Activated effector memory CD4-positive, alpha-beta T cell treated with Interleukin-2 at 50 U/mL for 16 hours (primary cell): ENCODE measurements around the gene COG7.
"Not testable (repeated sequence)": the region's sequence is repeated elsewhere in the genome, so short reads cannot be mapped to it uniquely, and the experiment has no call there.

Source experiments
- DNase-seq: peaks from one replicate; pipeline ENCODE4 v3.0.0-alpha.2; 2020

COG7 gene

DNA sequence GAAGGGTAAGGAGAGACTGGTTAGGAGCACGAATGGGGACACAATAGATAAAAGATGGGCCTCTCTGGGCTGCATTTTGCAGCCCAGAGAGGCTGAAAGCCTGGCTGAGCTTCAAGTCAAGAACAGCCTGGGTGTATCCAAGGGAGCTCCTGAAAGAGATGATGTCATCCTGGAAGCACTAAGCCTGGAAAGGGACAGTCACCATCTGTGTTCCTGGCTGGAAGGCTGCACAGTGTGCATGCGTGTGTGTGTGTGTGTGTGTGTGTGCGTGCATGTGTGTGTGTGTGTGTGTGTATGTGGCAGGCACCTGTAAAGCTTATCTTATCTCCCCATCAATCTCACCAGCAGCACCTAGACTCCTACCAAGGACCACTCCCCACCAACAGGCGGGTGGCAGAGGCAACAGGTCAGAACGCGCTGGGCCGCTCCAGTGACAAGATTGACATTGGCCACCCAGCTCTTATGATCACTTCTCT lies 44.1 kb downstream of the COG7 start:
- no peak for DNase-seq

DNA sequence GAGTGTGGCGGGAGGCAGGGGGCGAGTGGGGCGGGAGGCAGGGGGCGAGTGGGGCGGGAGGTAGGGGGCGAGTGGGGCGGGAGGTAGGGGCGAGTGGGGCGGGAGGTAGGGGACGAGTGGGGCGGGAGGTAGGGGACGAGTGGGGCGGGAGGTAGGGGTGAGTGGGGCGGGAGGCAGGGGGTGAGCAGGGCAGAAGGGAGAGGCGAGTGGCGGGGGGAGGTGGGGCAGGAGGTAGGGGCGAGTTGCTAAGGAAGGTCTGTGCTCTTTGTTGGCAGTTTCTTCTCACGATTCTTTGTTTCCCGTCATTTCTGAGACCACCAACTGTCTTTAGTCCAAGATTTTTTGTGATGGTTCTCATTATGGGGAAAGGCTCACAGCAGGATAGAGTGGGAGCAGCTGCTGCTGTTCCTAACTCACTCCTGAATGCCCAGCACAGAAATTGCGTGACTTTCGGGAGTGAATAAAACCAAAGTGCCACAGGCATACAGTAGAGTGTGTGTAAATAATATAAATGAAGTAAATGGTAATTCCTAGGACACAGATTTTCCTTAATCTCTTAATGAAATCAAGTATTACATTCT lies 44.7 kb downstream of the COG7 start:
- no peak for DNase-seq

DNA sequence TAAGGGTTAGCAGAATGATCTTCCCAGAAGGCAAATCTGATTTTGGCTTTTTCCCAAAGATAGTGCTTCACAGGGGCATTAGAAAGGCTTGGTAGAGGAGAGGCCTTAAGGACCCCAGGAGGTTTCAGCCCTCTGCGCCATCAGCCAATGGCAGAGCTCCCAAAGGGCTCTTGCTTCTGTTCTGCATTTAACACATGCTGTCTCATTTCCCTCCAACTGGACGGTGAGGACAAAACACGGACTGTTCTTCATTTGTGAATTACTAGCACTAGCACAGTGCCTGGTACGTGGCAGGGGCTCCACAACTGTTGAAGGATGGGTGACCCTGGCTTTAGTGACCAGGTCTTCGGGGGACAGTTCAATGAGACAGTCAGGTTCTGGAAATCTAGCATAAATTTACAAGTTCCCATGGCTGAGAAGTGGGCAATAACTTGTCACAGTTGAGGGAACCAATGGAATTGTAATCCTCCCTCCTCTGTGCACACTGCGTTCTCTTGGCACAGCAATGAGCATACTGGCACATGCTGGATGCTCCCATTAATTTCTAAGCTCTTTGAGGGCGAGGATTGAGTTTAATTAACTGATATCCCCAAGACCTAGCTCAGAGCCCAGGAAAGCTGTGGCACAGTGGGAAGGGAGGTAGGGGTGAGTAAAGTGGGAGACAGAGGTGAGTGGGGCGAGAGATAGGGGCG lies 45.4 kb downstream of the COG7 start:
- DNase-seq, result no peak

DNA sequence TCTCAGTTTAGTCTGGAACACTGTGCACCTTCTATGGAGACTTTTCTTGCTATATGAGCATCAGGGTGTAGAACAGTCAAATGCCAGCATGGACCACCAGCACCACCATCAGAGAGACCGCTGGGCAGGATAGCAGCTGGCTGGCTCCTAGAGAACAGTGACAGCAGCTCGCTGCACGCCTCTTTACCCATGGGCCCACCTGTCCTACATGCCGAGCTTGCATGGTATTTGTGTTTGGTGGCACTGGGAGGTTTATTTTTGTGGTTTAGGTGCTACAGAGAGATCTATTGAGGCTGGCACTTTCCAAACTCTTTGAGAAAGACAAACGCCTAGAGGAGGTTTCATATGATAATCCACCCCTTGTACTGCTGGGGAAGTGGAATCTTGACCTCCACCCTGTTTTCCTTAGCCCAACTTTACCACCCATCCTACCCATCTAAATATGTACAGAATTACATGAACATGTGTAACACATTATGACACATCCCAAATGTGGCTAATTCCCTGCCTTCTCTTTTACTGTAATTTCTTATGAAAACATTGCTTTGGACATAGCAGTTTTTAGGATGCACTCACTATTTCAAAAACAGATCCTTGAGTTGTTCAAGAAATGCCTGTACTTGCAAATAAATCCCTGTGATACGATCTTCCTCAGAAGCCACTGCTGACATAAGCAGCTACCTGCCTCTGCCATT lies 46.3 kb downstream of the COG7 start:
- DNase-seq, result no peak

DNA sequence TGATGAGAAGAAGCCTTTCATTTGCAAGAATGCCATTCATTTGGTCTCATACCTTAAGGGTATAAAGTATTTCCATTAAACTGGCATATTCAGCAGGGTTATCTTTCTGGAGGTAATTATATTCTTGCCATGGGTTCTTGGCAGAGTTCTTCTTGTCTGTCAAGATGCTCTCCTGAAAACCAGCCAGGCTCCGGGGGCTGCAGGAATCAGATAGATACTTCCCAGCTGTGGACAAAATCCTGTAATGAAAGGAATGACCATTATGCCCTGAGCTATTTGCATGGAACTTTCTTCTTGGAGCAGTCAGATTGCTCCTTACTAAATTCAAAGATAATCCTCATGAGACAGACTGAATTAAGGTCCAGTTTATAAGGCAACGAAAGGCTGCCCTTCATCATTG lies 47.0 kb downstream of the COG7 start:
- DNase-seq, result no peak

DNA sequence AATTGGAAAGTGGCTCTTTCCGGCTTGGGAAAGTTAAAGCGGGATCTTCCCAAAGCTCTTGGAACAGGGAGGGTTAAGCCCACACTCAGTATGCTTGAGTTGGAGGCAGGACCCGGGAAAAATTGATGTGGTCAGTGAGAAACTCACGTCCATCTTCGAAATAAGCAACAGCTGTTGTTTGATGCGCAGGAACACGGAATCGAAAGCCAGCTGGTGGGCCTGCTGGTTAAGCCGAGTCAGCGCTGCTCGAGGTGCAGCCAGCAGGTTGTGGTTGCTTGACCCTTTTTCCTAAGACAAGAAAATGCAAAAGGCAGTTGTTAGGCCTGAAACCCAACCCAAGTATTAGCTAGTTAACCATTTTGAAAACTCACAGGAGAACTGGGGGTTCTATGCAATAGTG lies 49.4 kb downstream of the COG7 start:
- DNase-seq, result no peak

DNA sequence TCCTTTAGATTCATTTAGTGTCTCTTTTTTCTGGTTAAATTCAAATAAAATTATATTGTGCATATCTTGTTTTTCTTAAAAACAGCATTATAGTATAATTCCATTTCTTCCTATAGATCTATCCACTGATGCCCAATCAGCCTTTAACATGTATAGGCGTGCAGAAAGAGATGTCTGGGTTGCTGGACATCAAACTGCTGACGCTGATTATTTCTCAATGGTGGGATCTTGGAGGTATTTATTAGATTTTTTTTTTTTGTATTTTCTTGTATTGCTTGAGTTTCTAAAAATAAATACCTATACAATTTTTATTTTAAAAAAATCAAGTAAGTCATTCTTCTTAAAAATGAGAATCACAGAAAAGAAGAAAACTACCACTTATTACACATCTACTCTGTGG lies 50.9 kb downstream of the COG7 start:
- DNase-seq, result no peak

DNA sequence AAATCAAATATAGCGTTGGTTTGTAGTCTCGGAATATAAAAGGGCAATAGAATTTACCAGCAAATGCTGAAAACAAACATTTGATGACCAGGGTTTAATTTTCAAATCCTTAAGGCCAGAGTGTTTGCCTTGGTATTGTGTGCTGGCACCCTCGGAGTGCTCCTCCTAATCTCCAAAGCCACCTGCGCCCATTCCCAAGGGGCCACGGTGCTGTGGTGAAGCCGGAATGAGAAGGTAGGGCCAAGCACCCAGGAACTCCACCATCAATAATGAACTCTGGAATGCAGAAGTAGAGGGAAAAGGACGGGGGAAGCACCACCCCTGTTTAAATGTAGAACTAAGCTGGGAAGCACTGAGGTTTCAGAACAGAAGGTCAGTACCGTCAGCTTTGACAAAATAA lies 51.9 kb downstream of the COG7 start:
- DNase-seq, result no peak

DNA sequence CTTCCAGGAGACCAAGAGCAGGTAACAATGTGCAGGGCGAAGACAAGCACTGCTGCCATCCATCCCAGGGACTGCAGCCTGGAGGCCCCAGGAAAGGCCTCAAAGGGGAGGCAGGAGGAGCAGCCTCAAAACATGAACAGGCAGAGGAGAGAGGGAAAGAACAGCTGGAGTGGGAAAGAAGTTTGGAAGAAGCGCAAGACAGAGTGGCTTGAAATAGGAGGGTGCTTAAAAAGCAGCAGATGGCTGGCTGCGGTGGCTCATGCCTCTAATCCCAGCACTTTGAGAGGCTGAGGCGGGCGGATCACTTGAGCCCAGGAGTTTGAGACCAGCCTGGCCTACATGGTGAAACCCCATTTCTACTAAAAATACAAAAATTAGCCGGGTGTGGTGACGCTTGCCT lies 52.5 kb downstream of the COG7 start:
- not testable (repeated sequence) for DNase-seq

DNA sequence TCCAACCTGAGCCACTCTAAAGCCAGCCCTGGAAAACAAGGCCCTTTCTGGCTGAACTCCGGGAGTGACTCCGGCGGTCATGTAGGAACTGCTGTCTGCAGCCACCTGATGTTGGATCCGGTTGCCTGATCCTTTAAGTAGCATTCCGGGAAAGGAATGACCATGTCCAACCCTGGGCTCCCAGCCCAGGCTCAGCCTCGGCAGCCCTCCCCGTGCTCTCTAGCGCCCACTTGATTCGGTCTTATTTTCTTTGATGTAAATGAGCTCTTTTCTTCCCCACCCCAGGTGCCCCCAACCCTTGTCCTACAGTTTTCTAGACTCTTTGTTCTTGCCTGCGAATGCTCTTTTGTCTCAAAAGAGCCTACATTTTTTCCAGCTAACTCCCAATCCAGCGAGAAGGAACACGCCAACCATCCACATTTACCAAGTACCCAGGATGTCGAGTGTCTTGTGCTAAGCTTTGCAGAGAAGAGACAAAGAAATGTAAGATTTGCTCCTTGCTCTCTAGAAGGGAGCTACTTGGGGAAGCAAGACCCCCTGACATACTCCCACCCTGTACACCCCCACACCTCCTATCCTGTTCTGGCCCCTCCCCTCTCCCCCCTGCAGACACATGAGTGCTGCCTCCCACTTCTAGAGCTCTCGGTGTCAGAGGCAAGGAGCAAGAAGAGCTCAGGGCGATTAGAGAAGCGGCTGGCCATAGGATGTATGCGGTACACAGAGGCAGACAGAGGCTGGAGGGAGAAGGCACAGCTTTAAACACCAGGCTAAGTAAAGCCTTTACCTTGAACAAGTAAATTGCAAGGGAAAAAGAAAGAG lies 53.8 kb downstream of the COG7 start:
- no peak for DNase-seq

DNA sequence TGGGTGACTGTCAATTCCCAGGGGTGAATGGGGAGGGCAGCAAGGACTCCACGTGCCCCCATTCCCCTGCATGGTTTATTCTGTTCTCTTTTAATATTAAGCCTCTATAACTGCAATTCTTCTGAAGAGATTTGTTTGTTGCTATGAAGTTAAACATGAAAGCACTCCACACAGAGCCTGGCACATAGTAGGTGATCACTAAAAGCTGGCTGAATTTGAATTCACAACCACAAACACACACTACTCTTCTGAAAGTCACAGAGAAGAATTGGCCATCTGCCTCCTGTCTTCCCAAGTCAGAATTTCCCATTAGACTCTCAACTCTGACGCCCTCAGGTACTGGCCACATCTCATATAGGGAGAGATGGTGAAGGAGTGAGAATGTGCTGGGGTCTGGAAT lies 55.5 kb downstream of the COG7 start:
- no peak for DNase-seq

DNA sequence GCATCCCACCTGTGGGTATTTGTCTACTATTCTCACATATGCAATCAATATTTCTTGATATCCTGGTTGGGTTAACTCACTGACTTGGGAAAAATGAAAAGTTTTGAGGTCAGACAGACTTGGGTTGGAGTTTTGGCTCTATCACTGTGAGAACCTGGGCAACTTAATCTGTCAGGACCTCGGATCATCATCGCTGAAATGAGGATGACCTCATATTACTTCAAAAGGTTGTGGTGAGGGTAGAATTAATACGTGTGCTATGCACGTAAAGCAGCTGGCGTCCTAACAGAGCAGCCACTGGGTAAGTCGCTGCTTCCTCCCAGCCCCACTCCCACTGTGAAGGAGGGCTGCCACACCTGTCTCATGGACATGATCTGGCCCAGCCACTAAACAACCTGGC lies 57.3 kb downstream of the COG7 start:
- DNase-seq, result no peak

DNA sequence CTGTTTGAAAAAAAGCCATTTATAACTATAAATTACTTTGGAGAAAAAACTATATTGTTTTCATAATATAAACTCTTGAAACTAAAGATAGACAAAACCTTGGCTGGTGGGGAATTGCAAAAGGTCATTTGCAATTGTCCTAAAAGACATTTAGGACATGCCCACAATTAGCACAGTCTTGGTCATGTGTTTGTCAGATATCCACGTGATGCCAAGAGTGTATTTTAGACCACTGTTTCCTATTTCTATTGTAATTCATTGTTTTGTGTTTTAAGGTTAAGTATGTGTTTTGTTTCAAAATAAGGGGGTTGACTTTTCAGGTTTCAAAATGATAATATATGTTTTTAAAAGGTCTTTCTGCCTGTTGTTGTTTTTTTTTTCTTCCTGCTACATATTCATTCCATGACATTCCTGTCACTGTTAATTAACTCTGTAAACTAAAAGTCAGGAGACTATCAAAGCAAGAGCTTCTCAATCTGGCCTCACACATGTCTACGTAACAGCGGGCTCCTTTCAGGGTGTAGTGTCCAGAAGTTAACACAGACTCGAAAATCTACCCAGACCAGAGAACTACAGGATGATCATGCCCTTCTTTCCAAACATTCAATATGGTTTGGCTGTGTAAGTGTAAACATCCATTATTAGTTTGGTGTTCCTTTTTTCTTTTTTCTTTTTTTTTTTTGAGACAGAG lies 58.7 kb downstream of the COG7 start:
- no peak for DNase-seq

DNA sequence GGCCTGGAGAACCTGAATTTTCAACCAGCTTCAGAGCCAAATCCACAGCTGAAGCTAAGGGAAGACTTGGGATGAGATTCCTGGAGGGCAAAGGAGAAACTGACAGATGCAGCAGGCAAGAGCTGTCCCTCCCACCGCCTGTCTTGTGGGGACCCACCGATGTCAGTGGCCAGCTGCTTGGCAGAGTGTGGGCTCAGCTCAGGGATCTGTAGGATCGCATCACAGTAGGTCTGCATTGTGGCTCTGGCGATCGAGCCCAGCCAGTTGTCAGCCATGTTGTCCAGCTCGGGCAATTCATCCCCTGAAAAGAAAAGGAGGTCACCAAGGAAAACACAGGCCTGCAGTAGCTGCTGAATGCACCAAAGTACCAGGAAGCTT lies 60.8 kb downstream of the COG7 start:
- no peak for DNase-seq

DNA sequence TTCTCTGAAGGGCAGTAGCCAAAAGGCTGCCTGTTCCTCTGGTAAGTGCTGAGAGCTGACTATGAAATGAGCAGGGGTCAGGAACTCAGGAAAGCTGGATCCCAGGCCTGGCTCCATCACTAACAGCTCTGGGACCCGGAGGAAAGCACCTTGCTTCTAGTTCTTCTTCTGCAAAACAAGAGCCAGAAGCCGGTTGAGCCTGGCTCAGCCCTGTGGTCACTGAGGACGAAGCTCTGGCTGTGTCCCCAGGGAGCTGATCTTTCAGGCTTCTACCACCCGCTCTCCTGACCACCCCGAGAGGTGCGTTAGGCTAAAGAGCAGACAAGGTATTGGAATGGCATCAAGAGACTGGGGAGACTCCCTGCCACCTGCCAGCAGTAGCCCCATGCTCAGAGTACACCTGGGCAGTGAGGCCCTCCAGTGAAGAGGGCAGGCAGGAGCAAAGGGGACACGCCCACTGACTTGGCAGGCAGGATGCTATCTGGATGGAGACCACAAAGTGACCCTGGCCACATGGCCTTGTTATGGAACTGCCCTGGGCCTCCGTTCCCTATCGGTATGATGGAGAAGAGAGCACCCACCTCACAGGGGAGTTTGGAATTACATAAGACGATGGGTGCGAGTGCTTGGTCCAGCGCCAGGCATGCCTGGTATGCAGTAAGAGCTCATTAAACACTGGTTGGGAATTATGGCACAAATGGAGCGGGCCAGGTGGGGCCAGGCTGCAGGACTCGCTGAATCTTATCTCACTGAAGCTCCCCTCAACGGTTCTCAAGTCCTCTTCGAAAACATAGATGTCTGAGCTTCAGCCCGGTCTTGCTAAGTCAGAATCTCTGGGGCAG lies 61.4 kb downstream of the COG7 start:
- DNase-seq, result no peak

DNA sequence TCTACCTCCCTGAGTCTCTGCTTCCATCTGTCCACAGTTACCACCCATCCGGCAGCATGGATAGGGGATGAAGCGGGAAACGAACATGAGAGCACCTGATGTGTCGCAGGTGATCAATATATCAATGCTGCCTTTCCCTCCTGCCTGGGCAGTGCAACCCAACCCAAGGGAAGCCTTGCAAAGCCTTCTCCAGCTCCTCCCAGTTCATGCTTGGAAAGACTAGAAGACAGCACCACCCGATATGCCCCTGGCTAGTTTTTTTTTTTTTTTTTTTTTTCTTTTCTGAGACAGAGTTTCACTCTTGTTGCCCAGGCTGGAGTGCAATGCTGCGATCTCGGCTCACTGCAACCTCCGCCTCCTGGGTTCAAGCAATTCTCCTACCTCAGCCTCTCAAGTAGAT lies 63.1 kb downstream of the COG7 start:
- not testable (repeated sequence) for DNase-seq

DNA sequence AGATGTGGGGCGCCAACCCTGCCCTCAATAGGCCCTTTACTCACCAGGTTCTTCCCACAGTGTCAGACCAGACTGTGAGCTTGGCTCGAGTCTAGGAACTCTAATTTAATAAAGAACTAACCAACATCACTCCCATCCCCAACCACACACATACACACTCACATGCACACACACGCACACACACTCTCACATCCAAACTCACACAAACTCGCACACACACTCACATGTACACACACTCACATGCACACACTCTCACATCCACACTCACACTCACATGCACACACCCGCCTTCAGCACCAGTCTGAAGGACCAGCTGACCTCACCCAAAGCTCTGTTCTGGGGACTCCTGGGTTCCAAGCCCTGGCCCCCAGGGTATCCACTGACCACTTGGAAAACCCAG lies 63.8 kb downstream of the COG7 start:
- DNase-seq, result no peak

DNA sequence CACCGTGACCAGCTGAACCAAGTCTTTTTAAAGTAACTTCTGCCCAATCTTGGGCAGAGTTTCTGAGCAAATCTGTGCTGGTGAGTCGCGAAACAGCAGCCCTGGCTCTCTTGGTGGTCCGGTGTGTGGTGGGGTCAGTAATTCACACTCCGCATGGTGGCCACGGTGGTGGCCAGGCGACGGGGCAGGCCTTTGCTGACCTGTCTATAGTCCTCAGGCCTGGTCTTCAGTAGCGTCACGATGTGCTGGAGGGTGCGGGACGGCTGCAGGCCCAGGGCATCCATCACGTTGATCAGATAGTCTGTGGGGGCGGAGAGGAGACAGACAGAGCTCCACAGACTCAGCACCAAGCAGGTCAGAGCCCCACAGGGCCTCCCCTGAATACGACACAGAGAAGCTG lies 64.2 kb downstream of the COG7 start:
- no peak for DNase-seq

DNA sequence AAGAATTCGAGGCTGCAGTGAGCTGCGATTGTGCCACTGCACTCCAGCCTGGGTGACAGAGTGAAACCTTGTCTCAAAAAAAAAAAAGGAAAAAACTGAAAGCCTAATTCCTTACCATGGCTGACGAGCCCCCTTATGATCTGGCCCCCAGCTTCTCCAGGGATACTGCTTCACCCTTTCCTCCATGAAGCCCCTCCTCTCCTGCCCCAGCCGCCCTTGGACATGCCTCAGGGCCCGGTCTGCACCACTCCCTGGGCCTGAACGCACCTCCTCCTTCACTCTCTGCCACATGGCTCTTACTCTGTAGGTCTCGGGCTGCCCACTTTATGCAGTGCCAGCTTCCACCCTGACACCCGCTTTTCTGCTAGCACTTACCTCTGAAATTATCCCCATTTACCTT lies 65.3 kb downstream of the COG7 start:
- no peak for DNase-seq

DNA sequence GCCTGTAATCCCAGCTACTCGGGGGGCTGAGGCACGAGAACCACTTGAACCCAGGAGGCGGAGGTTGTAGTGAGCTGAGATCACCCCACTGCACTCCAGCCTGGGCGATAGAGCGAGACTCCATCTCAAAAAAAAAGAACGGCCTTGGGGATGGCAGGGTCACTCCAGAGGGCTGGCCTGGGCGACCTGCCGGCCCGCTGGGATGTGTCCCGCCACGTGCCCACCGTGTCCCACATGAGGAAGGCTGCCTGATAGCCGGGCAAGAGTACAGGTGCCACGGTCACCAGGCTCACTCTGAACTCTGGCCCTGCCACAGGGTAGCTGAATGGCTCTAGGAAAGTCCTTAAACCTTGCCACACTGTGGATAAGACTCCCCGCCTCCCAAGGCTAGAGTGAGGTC lies 67.5 kb downstream of the COG7 start:
- no peak for DNase-seq

DNA sequence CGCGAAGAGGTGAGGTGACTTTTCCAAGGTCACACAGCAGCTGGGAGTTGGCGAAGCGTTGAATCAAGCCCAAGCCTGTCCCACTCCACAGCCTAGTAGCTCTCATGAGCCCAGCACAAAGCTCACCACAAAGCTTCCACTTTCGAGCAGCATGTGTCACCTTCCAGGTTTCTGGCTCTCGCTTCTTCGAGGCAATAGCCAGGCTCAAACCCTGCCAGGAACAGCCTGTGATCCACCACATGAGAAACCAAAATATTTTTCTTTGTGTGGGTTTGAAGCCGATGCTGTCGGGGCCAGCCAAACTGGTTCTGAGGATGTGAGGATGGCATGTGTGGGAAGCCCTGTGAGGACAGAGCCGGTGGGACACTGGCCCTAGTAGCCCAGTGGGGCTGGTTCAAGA lies 68.1 kb downstream of the COG7 start:
- DNase-seq, result no peak

DNA sequence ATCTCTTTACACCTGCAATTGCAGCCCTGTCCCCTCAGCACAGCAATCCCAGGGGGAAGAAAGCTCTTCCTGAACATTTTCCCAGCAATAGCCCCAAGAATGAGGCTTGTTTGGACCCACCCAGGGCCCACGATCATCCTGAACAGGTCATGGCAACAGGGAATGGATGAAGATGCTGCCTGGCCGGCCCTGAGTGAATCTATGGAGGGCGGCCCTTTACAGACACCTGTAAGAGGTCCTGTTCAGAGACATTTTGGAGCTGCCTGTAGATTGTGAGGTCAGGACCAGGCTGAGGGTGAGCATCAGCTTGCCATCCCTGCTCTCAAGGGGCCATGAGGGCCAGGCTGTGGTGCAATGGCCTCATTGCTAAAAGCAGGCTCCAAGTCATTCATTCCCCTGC lies 69.1 kb downstream of the COG7 start:
- DNase-seq, result no peak
